OCI-LY3 (cell line): Measurements from ENCODE around the gene FXR2.

Experiments used
- CTCF ChIP-seq: fragments of 200-600, 300-600 bp; sonication (generic); IDR thresholded peaks from 2 replicates; pipeline ENCODE4 v1.5.1; 2014; ENCODE audit warnings: antibody characterized with exemption, low read length, low read depth
- EZH2phosphoT487 ChIP-seq: fragments of 200-600 bp; shearing (Covaris generic); IDR thresholded peaks from 2 replicates; pipeline ENCODE4 v1.6.1; 2018; ENCODE audit warnings: antibody characterized with exemption, mixed run types, low read depth

- no peak for TF ChIP-seq CTCF
- no peak for TF ChIP-seq EZH2phosphoT487
These were observed 39.2 kb downstream of the FXR2 start for GRCh38 chr17:7575481-7575883.
